OCI-LY1 (cell line): Measurements from ENCODE around the gene MLPH.

Source experiments
- H2AFZ ChIP-seq: fragments of 200-600 bp; sonication (generic), shearing (Covaris generic); 2 replicates; pipeline ENCODE4 v1.6.0; 2014; ENCODE audit warnings: antibody characterized with exemption, mild to moderate bottlenecking, low read length
- H3F3A ChIP-seq: fragments of 200-600 bp; sonication (generic), shearing (Covaris generic); 2 replicates; pipeline ENCODE4 v1.6.0; 2014; ENCODE audit warnings: mild to moderate bottlenecking, antibody characterized with exemption, low read length, moderate library complexity; ENCODE audit not compliant: insufficient read depth
- H3K27ac ChIP-seq: fragments of 200-600 bp; sonication (generic); 2 replicates; pipeline ENCODE4 v1.5.1; 2014; ENCODE audit warnings: low read length, mixed run types, mild to moderate bottlenecking, low read depth; ENCODE audit not compliant: poor library complexity, severe bottlenecking
- H3K27me3 ChIP-seq: fragments of 200-600 bp; sonication (generic); 2 replicates; pipeline ENCODE4 v1.6.0; 2014; ENCODE audit warnings: antibody characterized with exemption, mild to moderate bottlenecking, low read length, moderate library complexity; ENCODE audit not compliant: insufficient read depth
- H3K36me3 ChIP-seq: fragments of 200-600 bp; sonication (generic); 2 replicates; pipeline ENCODE4 v1.6.1; 2014; ENCODE audit warnings: mild to moderate bottlenecking, antibody characterized with exemption, low read length, moderate library complexity, mixed read lengths; ENCODE audit not compliant: insufficient read depth
- H3K4me1 ChIP-seq: fragments of 200-600 bp; sonication (generic); 2 replicates; pipeline ENCODE4 v1.5.1; 2014; ENCODE audit warnings: mild to moderate bottlenecking, low read length, moderate library complexity; ENCODE audit not compliant: insufficient read depth, severe bottlenecking
- H3K4me2 ChIP-seq: fragments of 200-600 bp; sonication (generic), shearing (Covaris generic); 2 replicates; pipeline ENCODE4 v1.6.1; 2014; ENCODE audit warnings: low read length
- H3K4me3 ChIP-seq: fragments of 200-600 bp; sonication (generic); 2 replicates; pipeline ENCODE4 v1.5.1; 2014; ENCODE audit warnings: low read length, low read depth, mild to moderate bottlenecking, mixed read lengths; ENCODE audit not compliant: poor library complexity, severe bottlenecking
- H3K79me2 ChIP-seq: fragments of 200-600 bp; shearing (Covaris generic); 2 replicates; pipeline ENCODE4 v1.6.1; 2016; ENCODE audit warnings: mixed run types, low read length, mixed read lengths; ENCODE audit not compliant: insufficient read depth
- H3K9ac ChIP-seq: fragments of 200-600 bp; sonication (generic), shearing (Covaris generic); 2 replicates; pipeline ENCODE4 v1.6.1; 2014; ENCODE audit warnings: mild to moderate bottlenecking, low read length, mixed read lengths
- H3K9me2 ChIP-seq: fragments of 200-600 bp; sonication (generic), shearing (Covaris generic); 2 replicates; pipeline ENCODE4 v1.6.1; 2014; ENCODE audit warnings: low read depth, mild to moderate bottlenecking, low read length, mixed read lengths
- H3K9me3 ChIP-seq: fragments of 200-600 bp; shearing (Covaris generic); 2 replicates; pipeline ENCODE4 v1.6.1; 2014; ENCODE audit warnings: low read length, mixed read lengths
- H4K20me1 ChIP-seq: fragments of 200-600 bp; sonication (generic), shearing (Covaris generic); 2 replicates; pipeline ENCODE4 v1.6.0; 2016; ENCODE audit warnings: mild to moderate bottlenecking, low read length; ENCODE audit not compliant: insufficient read depth
- EZH2 ChIP-seq: fragments of 200-600 bp; sonication (generic), shearing (Covaris generic); IDR thresholded peaks from 2 replicates; pipeline ENCODE4 v1.8.0; 2017; ENCODE audit warnings: borderline replicate concordance, mixed run types, mild to moderate bottlenecking, antibody characterized with exemption, low read length, moderate library complexity, mixed read lengths
- TF ChIP-seq, protein P1 (sequence below): fragments of 200-600 bp; sonication (generic), shearing (Covaris generic); IDR thresholded peaks from 2 replicates; pipeline ENCODE4 v1.5.1; 2017; ENCODE audit warnings: mild to moderate bottlenecking, antibody characterized with exemption, low read length, moderate library complexity, mixed read lengths

The MLPH gene

DNA sequence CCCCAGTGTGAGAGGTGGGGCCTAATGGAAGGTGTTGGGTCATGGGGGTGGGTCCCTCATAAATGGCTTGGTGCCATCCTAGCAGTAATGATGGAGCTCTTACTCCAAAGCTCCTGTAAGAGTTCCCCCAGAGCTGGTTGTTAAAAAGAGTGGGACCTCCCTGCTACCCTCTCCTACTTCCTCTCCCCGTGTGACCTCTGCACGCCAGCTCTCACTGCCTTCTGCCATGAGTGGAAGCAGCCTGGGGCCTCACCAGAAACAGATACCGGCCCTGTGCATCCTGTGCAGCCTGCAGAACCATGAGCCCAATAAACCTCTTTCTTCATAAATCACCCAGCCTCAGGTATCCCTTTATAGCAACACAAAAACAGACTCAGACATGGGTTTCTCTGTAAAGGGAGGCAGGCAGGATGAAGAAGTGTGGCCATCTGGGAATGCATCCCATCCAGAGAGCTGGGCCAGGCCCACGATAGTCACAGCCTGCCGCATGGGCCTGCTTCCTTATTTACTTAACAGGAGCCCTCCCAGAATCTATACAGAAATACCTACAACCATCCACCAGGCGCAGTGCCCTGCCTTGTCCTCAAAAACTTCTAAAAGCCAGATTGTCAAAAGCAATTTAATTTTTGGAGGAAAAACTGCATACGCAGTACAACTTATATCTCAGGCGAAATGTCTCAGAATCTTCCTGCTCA is 86.8 kb downstream of the MLPH start:
- Histone ChIP-seq H3K4me1 (no peaks in the 10 kb centered on the region), H3F3A (no peaks in the 10 kb centered on the region), H3K9ac (no peak overlapping the region), H3K9me3 (no peaks in the 10 kb centered on the region), H3K4me3 (no peak overlapping the region), H4K20me1 (no peaks in the 10 kb centered on the region), H3K36me3 (no peaks in the 10 kb centered on the region), H3K9me2 (no peaks in the 10 kb centered on the region), H3K4me2 (no peak overlapping the region), H3K27ac (no peak overlapping the region), H3K27me3 (peaks cover 21% of the 10 kb centered on the region), H3K79me2 (no peaks in the 10 kb centered on the region), H2AFZ (no peak overlapping the region)
- TF ChIP-seq, protein P1, sequence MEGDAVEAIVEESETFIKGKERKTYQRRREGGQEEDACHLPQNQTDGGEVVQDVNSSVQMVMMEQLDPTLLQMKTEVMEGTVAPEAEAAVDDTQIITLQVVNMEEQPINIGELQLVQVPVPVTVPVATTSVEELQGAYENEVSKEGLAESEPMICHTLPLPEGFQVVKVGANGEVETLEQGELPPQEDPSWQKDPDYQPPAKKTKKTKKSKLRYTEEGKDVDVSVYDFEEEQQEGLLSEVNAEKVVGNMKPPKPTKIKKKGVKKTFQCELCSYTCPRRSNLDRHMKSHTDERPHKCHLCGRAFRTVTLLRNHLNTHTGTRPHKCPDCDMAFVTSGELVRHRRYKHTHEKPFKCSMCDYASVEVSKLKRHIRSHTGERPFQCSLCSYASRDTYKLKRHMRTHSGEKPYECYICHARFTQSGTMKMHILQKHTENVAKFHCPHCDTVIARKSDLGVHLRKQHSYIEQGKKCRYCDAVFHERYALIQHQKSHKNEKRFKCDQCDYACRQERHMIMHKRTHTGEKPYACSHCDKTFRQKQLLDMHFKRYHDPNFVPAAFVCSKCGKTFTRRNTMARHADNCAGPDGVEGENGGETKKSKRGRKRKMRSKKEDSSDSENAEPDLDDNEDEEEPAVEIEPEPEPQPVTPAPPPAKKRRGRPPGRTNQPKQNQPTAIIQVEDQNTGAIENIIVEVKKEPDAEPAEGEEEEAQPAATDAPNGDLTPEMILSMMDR, result no peak
- TF ChIP-seq EZH2, result no peak

DNA sequence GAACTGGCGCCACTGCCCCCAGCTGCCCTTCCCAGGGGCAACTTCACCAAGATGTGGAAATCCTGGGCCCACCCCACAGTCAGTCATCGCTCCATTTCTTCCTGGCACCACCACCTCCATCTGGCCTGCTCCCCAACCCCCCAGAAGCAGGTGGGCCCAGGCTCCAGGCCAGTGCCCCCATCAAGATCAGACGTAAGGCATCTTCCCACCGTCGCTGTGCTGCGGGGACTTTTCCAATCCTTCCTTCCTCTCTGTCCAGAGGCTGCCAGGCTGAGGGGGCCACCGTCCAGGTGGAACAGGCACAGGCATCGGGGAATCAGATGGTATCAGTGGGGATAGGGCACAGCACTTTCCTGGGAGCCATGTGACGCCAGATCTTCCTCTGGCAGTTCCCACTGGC is 87.4 kb downstream of the MLPH start:
- Histone ChIP-seq H3F3A (no peaks in the 10 kb centered on the region), H3K9me3 (no peaks in the 10 kb centered on the region), H3K4me1 (no peaks in the 10 kb centered on the region), H3K4me2 (no peak overlapping the region), H3K36me3 (no peaks in the 10 kb centered on the region), H3K9me2 (no peaks in the 10 kb centered on the region), H3K79me2 (no peaks in the 10 kb centered on the region), H3K9ac (no peak overlapping the region), H3K27me3 (peaks cover 16% of the 10 kb centered on the region), H3K4me3 (no peak overlapping the region), H3K27ac (no peak overlapping the region), H4K20me1 (no peaks in the 10 kb centered on the region), H2AFZ (no peak overlapping the region)
- no peak for TF ChIP-seq EZH2
- TF ChIP-seq, protein P1, result no peak

DNA sequence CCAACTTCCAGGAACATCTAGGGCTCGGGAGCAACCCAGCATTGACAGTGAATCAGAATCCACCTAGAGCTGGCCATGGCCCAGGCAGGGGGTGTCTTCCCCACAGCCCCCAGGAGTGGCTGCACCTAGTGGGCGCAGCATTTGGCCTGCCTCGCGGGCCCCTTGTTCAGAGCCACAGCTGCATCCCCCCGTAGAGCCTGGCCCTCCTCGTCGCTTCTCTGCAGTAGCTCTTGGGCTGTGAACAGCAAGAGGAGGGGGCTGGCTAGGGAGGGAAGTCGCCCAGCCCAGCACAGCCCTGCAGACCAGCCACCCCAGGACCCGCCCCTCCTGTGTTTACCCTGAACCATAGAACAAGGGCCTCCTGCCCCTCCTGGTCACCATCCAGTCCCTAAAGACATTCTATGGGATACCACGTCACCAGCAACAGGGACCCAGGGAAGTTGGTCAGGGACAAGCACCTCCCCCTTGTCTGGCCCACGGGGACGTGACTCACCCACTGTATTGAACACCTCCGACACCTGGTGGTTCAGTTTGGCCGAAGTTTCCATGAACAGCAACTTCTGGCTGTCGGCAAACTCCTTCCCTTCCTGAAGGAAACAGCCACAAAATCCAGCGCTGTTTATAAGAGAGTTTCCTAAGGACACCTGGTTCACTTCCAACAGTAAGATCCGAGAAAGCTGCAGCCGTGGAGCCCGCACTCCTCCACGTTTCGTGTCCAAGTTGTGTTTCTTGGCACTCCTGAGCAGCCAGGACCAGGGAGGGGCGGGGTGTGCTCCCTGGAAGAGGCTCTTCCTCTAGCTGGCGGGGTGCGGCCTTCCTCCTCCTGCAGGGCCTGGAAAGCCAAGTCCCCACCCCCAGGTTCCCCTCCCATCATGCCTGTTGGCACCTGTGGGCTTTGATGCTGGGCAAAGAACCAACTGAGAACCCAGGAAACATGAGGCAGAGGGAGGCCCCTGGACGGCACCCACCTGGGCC is 88.1 kb downstream of the MLPH start:
- TF ChIP-seq EZH2, result no peak
- TF ChIP-seq, protein P1, result no peak
- H3K27me3 ChIP-seq, result peaks cover 16% of the 10 kb centered on the region
- H3K4me3 ChIP-seq, result no peak overlapping the region
- H4K20me1 ChIP-seq, result no peaks in the 10 kb centered on the region
- no peaks in the 10 kb centered on the region for H3K4me1 ChIP-seq
- H3K36me3 ChIP-seq, result no peaks in the 10 kb centered on the region
- H3K27ac ChIP-seq, result no peak overlapping the region
- H3F3A ChIP-seq, result no peaks in the 10 kb centered on the region
- no peaks in the 10 kb centered on the region for H3K9me2 ChIP-seq
- H3K4me2 ChIP-seq, result no peak overlapping the region
- no peaks in the 10 kb centered on the region for H3K9me3 ChIP-seq
- no peaks in the 10 kb centered on the region for H3K79me2 ChIP-seq
- H3K9ac ChIP-seq, result no peak overlapping the region
- H2AFZ ChIP-seq, result no peak overlapping the region
